A549 (cell line): ENCODE data around the gene TEPSIN. TPM values are rescaled to one million over a fixed set of nuclear protein-coding genes. Genes with fewer than 3 reads are reported as not detected.

Experiments
- ATAC-seq, 2 experiments: fragments of 200-7000 bp in 1 of 2; fragments of >200 bp in 1 of 2; cut with Nextera tagmentation in 1 of 2; cut with Tn5 transposase in 1 of 2; 3 replicates each; pipeline versions ENCODE4 v1.8.0 to v1.9.1; 2018 to 2020; ENCODE audit warnings: mild to moderate bottlenecking in 1 of 2, moderate library complexity in 1 of 2
- CTCF ChIA-PET: fragments of 300-600 bp; sonication (Branson Sonifier 250); formaldehyde crosslinking; extraction: SDS; loops from one replicate; lab custom pipeline; 2021; ENCODE audit warnings: antibody characterized with exemption, inconsistent platforms; lab: Yijun Ruan, JAX
- POLR2A ChIA-PET: fragments of 350-600 bp; formaldehyde crosslinking; extraction: SDS; loops from one replicate; lab custom pipeline; 2021; ENCODE audit warnings: antibody characterized with exemption, inconsistent platforms; lab: Yijun Ruan, JAX
- DNase-seq, 2 experiments: peaks; one replicate each; pipeline versions ENCODE4 v3.0.0 to v3.0.0-alpha.2; 2011 to 2016; ENCODE audit warnings: low read depth in 1 of 2, low spot score in 1 of 2
- FAIRE-seq: peaks from 2 replicates; lab custom pipeline; 2011; peaks lifted over from hg19 to GRCh38; lab: Jason Lieb, UNC
- H3K27ac ChIP-seq, 2 experiments: fragments of >200 bp; sonication (Bioruptor Twin); formaldehyde crosslinking; 3 replicates each; pipeline ENCODE4 v1.5.1; 2016 to 2017
- H3K4me1 ChIP-seq: fragments of >200 bp; sonication (Bioruptor Twin); formaldehyde crosslinking; 3 replicates; pipeline ENCODE4 v1.6.1; 2016
- H3K4me2 ChIP-seq: fragments of >200 bp; sonication (Bioruptor Twin); formaldehyde crosslinking; 3 replicates; pipeline ENCODE4 v1.6.1; 2016
- H3K4me3 ChIP-seq: fragments of >200 bp; sonication (Bioruptor Twin); formaldehyde crosslinking; 3 replicates; pipeline ENCODE4 v1.5.1; 2016
- H3K9me3 ChIP-seq: fragments of >200 bp; sonication (Bioruptor Twin); formaldehyde crosslinking; 3 replicates; pipeline ENCODE4 v1.6.1; 2016
- BHLHE40 ChIP-seq: IDR thresholded peaks from 2 replicates; pipeline ENCODE4 v1.6.1; 2012; ENCODE audit warnings: low read depth, low read length, inconsistent platforms
- CHD2 ChIP-seq: fragments of 150-350 bp; IDR thresholded peaks from 2 replicates; pipeline ENCODE4 v1.6.1; 2014; ENCODE audit warnings: low read length; ENCODE audit not compliant: partially characterized antibody
- CHD4 ChIP-seq: fragments of 200-600 bp; sonication (generic); IDR thresholded peaks from 2 replicates; pipeline ENCODE4 v1.6.1; 2016; ENCODE audit warnings: antibody characterized with exemption, mild to moderate bottlenecking, borderline replicate concordance
- EHMT2 ChIP-seq: fragments of 200-600 bp; sonication (generic); IDR thresholded peaks from 2 replicates; pipeline ENCODE4 v1.6.1; 2016; ENCODE audit warnings: antibody characterized with exemption, low read depth, mild to moderate bottlenecking, moderate library complexity
- FOSL2 ChIP-seq, 2 experiments: fragments of 450-650 bp in 1 of 2; fragments of >200 bp in 1 of 2; sonication (Bioruptor Twin) in 1 of 2; formaldehyde crosslinking; IDR thresholded peaks; 2 replicates each; pipeline versions ENCODE4 v1.5.0 to v1.6.1; 2016 to 2020; ENCODE audit warnings: mild to moderate bottlenecking in 1 of 2, moderate library complexity in 1 of 2
- HEYL ChIP-seq: fragments of 250-450 bp; sonication (Bioruptor Pico); IDR thresholded peaks from 2 replicates; pipeline ENCODE4 v1.8.0; 2021; ENCODE audit warnings: mild to moderate bottlenecking, moderate library complexity
- HOXB5 ChIP-seq: fragments of 250-450 bp; sonication (Bioruptor Pico); IDR thresholded peaks from 2 replicates; pipeline ENCODE4 v1.5.0; 2020; ENCODE audit warnings: mild to moderate bottlenecking, moderate library complexity
- JUN ChIP-seq, 2 experiments: fragments of >200 bp; sonication (Bioruptor Twin); formaldehyde crosslinking; IDR thresholded peaks; 2 replicates in 1 of 2; 3 replicates in 1 of 2; pipeline ENCODE4 v1.6.1; 2016 to 2017
- KDM5A ChIP-seq: fragments of 200-600 bp; sonication (generic); IDR thresholded peaks from 2 replicates; pipeline ENCODE4 v1.6.1; 2016; ENCODE audit warnings: antibody characterized with exemption, mild to moderate bottlenecking
- NPAS2 ChIP-seq: fragments of 250-450 bp; sonication (Bioruptor Pico); IDR thresholded peaks from 2 replicates; pipeline ENCODE4 v1.8.0; 2022; ENCODE audit warnings: mild to moderate bottlenecking, moderate library complexity, borderline replicate concordance
- NR3C1 ChIP-seq: fragments of >200 bp; sonication (Bioruptor Twin); formaldehyde crosslinking; IDR thresholded peaks from 3 replicates; pipeline ENCODE4 v1.6.1; 2017
- PBX3 ChIP-seq: IDR thresholded peaks from 2 replicates; pipeline ENCODE4 v1.6.1; 2012
- POLR2A ChIP-seq: IDR thresholded peaks from 2 replicates; pipeline ENCODE4 v1.6.1; 2012; ENCODE audit warnings: mild to moderate bottlenecking, low read length
- POLR2AphosphoS2 ChIP-seq: conservative IDR thresholded peaks from 2 replicates; pipeline ENCODE4 v1.6.1; 2012; ENCODE audit warnings: low read length, improper control_type of control experiment, inconsistent platforms
- RARB ChIP-seq: fragments of 250-450 bp; sonication (Bioruptor Pico); IDR thresholded peaks from 2 replicates; pipeline ENCODE4 v1.8.0; 2021; ENCODE audit warnings: mild to moderate bottlenecking, moderate library complexity
- RFX5 ChIP-seq: fragments of 450-650 bp; IDR thresholded peaks from 2 replicates; pipeline ENCODE4 v1.7.1; 2014; ENCODE audit warnings: antibody characterized with exemption, mild to moderate bottlenecking, moderate library complexity
- RNF2 ChIP-seq: fragments of 200-600 bp; sonication (generic); IDR thresholded peaks from 2 replicates; pipeline ENCODE4 v1.6.1; 2016; ENCODE audit warnings: low read depth, mild to moderate bottlenecking, antibody characterized with exemption, moderate library complexity, borderline replicate concordance
- WGBS: methylation state at CpG from one replicate; pipeline ENCODE4 v1.1.6; 2017; ENCODE audit errors: missing lambda C conversion rate; 5-methylcytosine and 5-hydroxymethylcytosine counted together
- polyA plus RNA-seq, 4 experiments: library from polyadenylated mRNA; depleted of rRNA in 3 of 4; stranded (reverse); fragments of >200 nt; fragmentation: RNase III in 1 of 4; extraction: RNeasy Plus Mini Kit Qiagen cat#74134 plus additional on column Dnase treatment in 1 of 4; gene quantifications; 2 replicates in 3 of 4; 3 replicates in 1 of 4; pipeline ENCODE4 v1.2.3, GENCODE V29; 2011 to 2017
- TF ChIP-seq, protein P1 (sequence below): IDR thresholded peaks from 2 replicates; pipeline ENCODE4 v1.6.1; 2012
- TF ChIP-seq, protein P2 (sequence below): fragments of 200-600 bp; sonication (generic); IDR thresholded peaks from 2 replicates; pipeline ENCODE4 v1.6.1; 2016; ENCODE audit warnings: antibody characterized with exemption, mild to moderate bottlenecking, moderate library complexity
- TF ChIP-seq, protein P3 (sequence below): fragments of >200 bp; sonication (Bioruptor Twin); formaldehyde crosslinking; IDR thresholded peaks from 3 replicates; pipeline ENCODE4 v1.5.1; 2016

The TEPSIN gene
- polyA plus RNA-seq, 2 of the 4 experiments (the other 2 are of a cell fraction) = 12.5 to 31.3 TPM

GRCh38 chr17:81245024-81245664 lies 6.3 kb upstream of the TEPSIN start:
- no peak for TF ChIP-seq NPAS2 (CRISPR knock-in tag)
- no peak for TF ChIP-seq HEYL (CRISPR knock-in tag)
- TF ChIP-seq PBX3 = peak; percentile 54
- 0 out of 2 replicates have a peak, but pooled peaks have one; percentile 21 for TF ChIP-seq POLR2AphosphoS2
- no peak for TF ChIP-seq NR3C1
- TF ChIP-seq, protein P1, sequence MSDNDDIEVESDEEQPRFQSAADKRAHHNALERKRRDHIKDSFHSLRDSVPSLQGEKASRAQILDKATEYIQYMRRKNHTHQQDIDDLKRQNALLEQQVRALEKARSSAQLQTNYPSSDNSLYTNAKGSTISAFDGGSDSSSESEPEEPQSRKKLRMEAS = 0 out of 2 replicates have a peak, but pooled peaks have one; percentile 3
- peak; percentile 13; the same call in 1 of the 2 replicates for TF ChIP-seq POLR2A
- no peak for TF ChIP-seq CHD4
- Histone ChIP-seq H3K4me2 (no peak overlapping the region), H3K4me3 (no peak overlapping the region), H3K4me1 (peaks cover 12% of the 10 kb centered on the region), H3K27ac (no peak overlapping the region), H3K9me3 (no peaks in the 10 kb centered on the region)
- POLR2A ChIA-PET = interaction anchor here (1.0 to 1.1 kb wide), 2 partner anchors 22 to 239 kb away, joined by 3 read pairs; partner anchors contain the start of gene CEP131
- DNase-seq (no peak), FAIRE-seq (no peak), ATAC-seq (peak in 1 of 2 experiments; percentile 7; a peak in 3 of 6 replicates)
- CTCF ChIA-PET = interaction anchor here (1.1 to 2.8 kb wide), 6 partner anchors 8 to 143 kb away, joined by 3 to 8 read pairs (median 4); no protein-coding TSS in a partner anchor
- WGBS = 91% methylated on average over 22 of the region's 25 CpGs

GRCh38 chr17:81244358-81245023 lies 5.6 kb upstream of the TEPSIN start:
- Histone ChIP-seq H3K9me3 (no peaks in the 10 kb centered on the region), H3K4me2 (no peak overlapping the region), H3K4me1 (peaks cover 12% of the 10 kb centered on the region), H3K27ac (no peak overlapping the region), H3K4me3 (no peak overlapping the region)
- POLR2A ChIA-PET = interaction anchor here (0.7 kb wide), 1 partner anchor 10 kb away, joined by 3 read pairs; no protein-coding TSS in a partner anchor
- CTCF ChIA-PET = interaction anchor here (0.8 to 2.8 kb wide), 8 partner anchors 9 to 240 kb away, joined by 3 to 8 read pairs (median 4); no protein-coding TSS in a partner anchor
- DNase-seq (no peak), ATAC-seq (peak in 1 of 2 experiments; percentile 0; a peak in 1 of 6 replicates)
- WGBS = 88% methylated on average over 24 of the region's 24 CpGs
- 0 out of 2 replicates have a peak, but pooled peaks have one; percentile 27 for TF ChIP-seq HOXB5
- TF ChIP-seq CHD2 = no peak
- TF ChIP-seq, protein P2, sequence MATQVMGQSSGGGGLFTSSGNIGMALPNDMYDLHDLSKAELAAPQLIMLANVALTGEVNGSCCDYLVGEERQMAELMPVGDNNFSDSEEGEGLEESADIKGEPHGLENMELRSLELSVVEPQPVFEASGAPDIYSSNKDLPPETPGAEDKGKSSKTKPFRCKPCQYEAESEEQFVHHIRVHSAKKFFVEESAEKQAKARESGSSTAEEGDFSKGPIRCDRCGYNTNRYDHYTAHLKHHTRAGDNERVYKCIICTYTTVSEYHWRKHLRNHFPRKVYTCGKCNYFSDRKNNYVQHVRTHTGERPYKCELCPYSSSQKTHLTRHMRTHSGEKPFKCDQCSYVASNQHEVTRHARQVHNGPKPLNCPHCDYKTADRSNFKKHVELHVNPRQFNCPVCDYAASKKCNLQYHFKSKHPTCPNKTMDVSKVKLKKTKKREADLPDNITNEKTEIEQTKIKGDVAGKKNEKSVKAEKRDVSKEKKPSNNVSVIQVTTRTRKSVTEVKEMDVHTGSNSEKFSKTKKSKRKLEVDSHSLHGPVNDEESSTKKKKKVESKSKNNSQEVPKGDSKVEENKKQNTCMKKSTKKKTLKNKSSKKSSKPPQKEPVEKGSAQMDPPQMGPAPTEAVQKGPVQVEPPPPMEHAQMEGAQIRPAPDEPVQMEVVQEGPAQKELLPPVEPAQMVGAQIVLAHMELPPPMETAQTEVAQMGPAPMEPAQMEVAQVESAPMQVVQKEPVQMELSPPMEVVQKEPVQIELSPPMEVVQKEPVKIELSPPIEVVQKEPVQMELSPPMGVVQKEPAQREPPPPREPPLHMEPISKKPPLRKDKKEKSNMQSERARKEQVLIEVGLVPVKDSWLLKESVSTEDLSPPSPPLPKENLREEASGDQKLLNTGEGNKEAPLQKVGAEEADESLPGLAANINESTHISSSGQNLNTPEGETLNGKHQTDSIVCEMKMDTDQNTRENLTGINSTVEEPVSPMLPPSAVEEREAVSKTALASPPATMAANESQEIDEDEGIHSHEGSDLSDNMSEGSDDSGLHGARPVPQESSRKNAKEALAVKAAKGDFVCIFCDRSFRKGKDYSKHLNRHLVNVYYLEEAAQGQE = no peak
- TF ChIP-seq EHMT2 = no peak
- TF ChIP-seq RARB = no peak
- TF ChIP-seq, protein P1 = no peak
- TF ChIP-seq KDM5A = no peak
- TF ChIP-seq, all 56 proteins: peak for 1
- no peak for FAIRE-seq

- H3K4me2 ChIP-seq = no peak overlapping the region
- CTCF ChIA-PET = interaction anchor here (1.5 to 2.5 kb wide), 3 partner anchors 10 to 242 kb away, joined by 5 to 11 read pairs (median 5); no protein-coding TSS in a partner anchor
- DNase-seq = no peak
- 90% methylated on average over 10 of the region's 10 CpGs for WGBS
- H3K4me1 ChIP-seq = peaks cover 12% of the 10 kb centered on the region
- no peak for ATAC-seq
- H3K9me3 ChIP-seq = no peaks in the 10 kb centered on the region
- no peak overlapping the region for H3K27ac ChIP-seq
- POLR2A ChIA-PET = no interaction called here
- H3K4me3 ChIP-seq = no peak overlapping the region
- FAIRE-seq = no peak
- TF ChIP-seq, protein P3, sequence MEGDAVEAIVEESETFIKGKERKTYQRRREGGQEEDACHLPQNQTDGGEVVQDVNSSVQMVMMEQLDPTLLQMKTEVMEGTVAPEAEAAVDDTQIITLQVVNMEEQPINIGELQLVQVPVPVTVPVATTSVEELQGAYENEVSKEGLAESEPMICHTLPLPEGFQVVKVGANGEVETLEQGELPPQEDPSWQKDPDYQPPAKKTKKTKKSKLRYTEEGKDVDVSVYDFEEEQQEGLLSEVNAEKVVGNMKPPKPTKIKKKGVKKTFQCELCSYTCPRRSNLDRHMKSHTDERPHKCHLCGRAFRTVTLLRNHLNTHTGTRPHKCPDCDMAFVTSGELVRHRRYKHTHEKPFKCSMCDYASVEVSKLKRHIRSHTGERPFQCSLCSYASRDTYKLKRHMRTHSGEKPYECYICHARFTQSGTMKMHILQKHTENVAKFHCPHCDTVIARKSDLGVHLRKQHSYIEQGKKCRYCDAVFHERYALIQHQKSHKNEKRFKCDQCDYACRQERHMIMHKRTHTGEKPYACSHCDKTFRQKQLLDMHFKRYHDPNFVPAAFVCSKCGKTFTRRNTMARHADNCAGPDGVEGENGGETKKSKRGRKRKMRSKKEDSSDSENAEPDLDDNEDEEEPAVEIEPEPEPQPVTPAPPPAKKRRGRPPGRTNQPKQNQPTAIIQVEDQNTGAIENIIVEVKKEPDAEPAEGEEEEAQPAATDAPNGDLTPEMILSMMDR = no peak
- TF ChIP-seq RNF2 (no peak), BHLHE40 (no peak), RFX5 (no peak), FOSL2 (IDR thresholded peaks at IDR 0.05) (no peak), FOSL2 (CRISPR knock-in tag; IDR thresholded peaks at IDR 0.05) (no peak), JUN (IDR thresholded peaks at IDR 0.05) (no peak), NR3C1 (no peak)
- TF ChIP-seq, protein P2 = no peak
Observed at GRCh38 chr17:81243333-81243664, 4.4 kb upstream of the TEPSIN start.
